ENCODE data around the gene ANKRD13D. TPM values are rescaled to one million over a fixed set of nuclear protein-coding genes. Genes with fewer than 3 reads are reported as not detected.

The ANKRD13D gene
- total and polyA plus RNA-seq, 2 of the 8 experiments (the other 6 are each of a cell fraction or from before 2014, with no cell fraction given): 24.9 to 26.5 TPM

DNA sequence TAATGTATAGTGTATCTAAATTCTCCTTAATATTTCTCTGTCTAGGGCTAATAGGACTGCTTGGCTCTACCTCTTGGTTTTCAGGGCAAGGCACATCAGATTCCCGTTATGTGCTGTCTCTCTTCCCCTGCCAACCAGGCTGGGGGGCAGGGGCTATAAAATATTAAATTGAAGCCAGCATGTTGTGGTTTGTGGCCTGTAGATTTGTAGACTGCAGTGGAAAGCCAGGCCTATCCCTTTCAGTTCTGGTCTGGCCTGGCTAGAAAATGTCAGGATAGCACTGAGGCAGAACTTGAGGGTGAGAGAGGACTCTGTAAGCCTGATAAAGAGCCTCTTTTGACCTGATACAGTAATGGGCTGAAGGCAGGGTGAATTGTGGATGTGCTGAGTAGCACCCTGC is 37.3 kb upstream of the ANKRD13D start:
- Histone ChIP-seq H2BK12ac (ENCODE audit: low read depth, low read length) (no peak overlapping the region), H3K4me1 (replicated peaks in 1 of 4; ENCODE audit: control insufficient read depth in 3 of 4, insufficient read depth in 4 of 4, low read length in 3 of 4) (no peaks in the 10 kb centered on the region), H3K23me2 (ENCODE audit: low read depth, low read length) (no peaks in the 10 kb centered on the region; the same call in 1 of the 2 replicates), H3K27ac (ENCODE audit: low read depth, low read length) (no peak overlapping the region), H2AK5ac (ENCODE audit: low read depth, low read length) (no peak overlapping the region), H3K18ac (ENCODE audit: extremely low read depth, low read length) (no peak overlapping the region), H2BK15ac (ENCODE audit: low read length) (no peak overlapping the region), H2BK120ac (replicated peaks; ENCODE audit: low read depth, low read length) (no peak overlapping the region), H3K56ac (replicated peaks; ENCODE audit: insufficient read length, low read depth, low read length) (no peak overlapping the region), H4K91ac (replicated peaks; ENCODE audit: insufficient read length, low read length) (no peak overlapping the region), H3K27me3 (replicated peaks in 1 of 4; ENCODE audit: control insufficient read depth in 3 of 4, extremely low read depth in 1 of 4, insufficient read depth in 3 of 4, low read length in 3 of 4) (no peaks in the 10 kb centered on the region), H2BK20ac (ENCODE audit: low read length) (no peak overlapping the region), H3K79me2 (ENCODE audit: control insufficient read depth in 1 of 2, insufficient read depth in 2 of 2, low read length in 2 of 2) (no peaks in the 10 kb centered on the region), H3K79me1 (ENCODE audit: low read depth, low read length) (peaks cover 2% of the 10 kb centered on the region; the same call in 1 of the 2 replicates), H3K23ac (ENCODE audit: insufficient read length) (no peak overlapping the region), H4K8ac (ENCODE audit: extremely low read depth, insufficient read depth, low read length) (no peak overlapping the region), H3K9ac (replicated peaks in 1 of 4; ENCODE audit: extremely low read depth in 1 of 4, low read depth in 3 of 4, low read length in 3 of 4) (no peak overlapping the region), H3K14ac (ENCODE audit: insufficient read length) (no peak overlapping the region), H2BK5ac (ENCODE audit: low read depth, low read length) (no peak overlapping the region), H3K9me3 (ENCODE audit: insufficient read depth in 2 of 2, low read depth in 1 of 2, low read length in 1 of 2) (no peaks in the 10 kb centered on the region), H2AFZ (ENCODE audit: low read length) (no peak overlapping the region), H3K4ac (replicated peaks; ENCODE audit: insufficient read length, low read depth, low read length) (no peak overlapping the region), H3K4me3 (ENCODE audit: extremely low read depth in 1 of 4, insufficient read depth in 2 of 4, low read depth in 3 of 4, low read length in 4 of 4) (no peak overlapping the region), H3K4me2 (ENCODE audit: insufficient read depth in 1 of 2, low read depth in 2 of 2, low read length in 2 of 2) (no peak overlapping the region), H3K36me3 (ENCODE audit: control insufficient read depth in 2 of 4, insufficient read depth in 4 of 4, low read length in 3 of 4) (peaks cover 68 to 98% (median 88%) of the 10 kb centered on the region in 4 experiments), H4K5ac (ENCODE audit: insufficient read length, low read depth, low read length) (no peak overlapping the region), H4K20me1 (replicated peaks in 1 of 2; ENCODE audit: control insufficient read depth in 1 of 2, insufficient read depth in 2 of 2, low read length in 2 of 2) (peaks cover 0 to 9% of the 10 kb centered on the region in 2 experiments)
- CTCF ChIA-PET (ENCODE audit: partially characterized antibody): interaction anchor here (0.5 to 3.7 kb wide), 6 partner anchors 11 to 171 kb away, joined by 3 to 26 read pairs (median 6); no protein-coding TSS in a partner anchor
- no peak for DNase-seq (ENCODE audit: low read depth in 1 of 2, low spot score in 2 of 2)
- POLR2A ChIA-PET (ENCODE audit: partially characterized antibody): interaction anchor here (1.2 to 1.7 kb wide), 3 partner anchors 10 to 16 kb away, joined by 3 to 7 read pairs (median 4); no protein-coding TSS in a partner anchor
- WGBS, 2 experiments (ENCODE audit: extremely low coverage in 1 of 2, insufficient coverage in 1 of 2, insufficient read length in 1 of 2, insufficient replicate concordance in 2 of 2, low coverage in 1 of 2, low lambda C conversion rate in 2 of 2, missing lambda C conversion rate in 1 of 2): 92% methylated on average over 1 of the region's 1 CpG; no CpG with 5 or more reads in 1 of the 2 experiments
- no peak for FAIRE-seq
- TF ChIP-seq USF2 (IDR thresholded peaks at IDR 0.05; ENCODE audit: low read length) (no peak), CHD2 (IDR thresholded peaks at IDR 0.05; ENCODE audit: low read length) (no peak), NRF1 (IDR thresholded peaks at IDR 0.05; ENCODE audit: low read depth, low read length) (no peak), SIN3A (conservative IDR thresholded peaks at IDR 0.05 in 1 of 2, IDR thresholded peaks at IDR 0.05 in 1 of 2; ENCODE audit: low read depth in 1 of 2, low read length in 2 of 2) (no peak), RAD21 (IDR thresholded peaks at IDR 0.05 in 1 of 2, conservative IDR thresholded peaks at IDR 0.05 in 1 of 2; ENCODE audit: low read depth in 2 of 2, low read length in 2 of 2) (no peak), ZNF274 (IDR thresholded peaks at IDR 0.05; ENCODE audit: borderline replicate concordance, extremely low read depth, low read length) (no peak), TEAD4 (IDR thresholded peaks at IDR 0.05; ENCODE audit: low read depth, low read length) (no peak), SAP30 (IDR thresholded peaks at IDR 0.05; ENCODE audit: insufficient read depth, insufficient replicate concordance, low read length) (no peak), POLR2A (IDR thresholded peaks at IDR 0.05; ENCODE audit: control extremely low read depth in 1 of 2, low read depth in 2 of 2, low read length in 2 of 2) (no peak), HDAC2 (IDR thresholded peaks at IDR 0.05; ENCODE audit: borderline replicate concordance in 1 of 2, low read depth in 2 of 2, low read length in 2 of 2) (no peak)
- TF ChIP-seq, protein P1, sequence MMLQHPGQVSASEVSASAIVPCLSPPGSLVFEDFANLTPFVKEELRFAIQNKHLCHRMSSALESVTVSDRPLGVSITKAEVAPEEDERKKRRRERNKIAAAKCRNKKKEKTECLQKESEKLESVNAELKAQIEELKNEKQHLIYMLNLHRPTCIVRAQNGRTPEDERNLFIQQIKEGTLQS (IDR thresholded peaks at IDR 0.05; ENCODE audit: insufficient read depth, low read depth, low read length): no peak
